ENCODE measurements around the gene KYAT1. TPM values are rescaled to one million over a fixed set of nuclear protein-coding genes. Genes with fewer than 3 reads are reported as not detected.
"Not testable (repeated sequence)": the region's sequence is repeated elsewhere in the genome, so short reads cannot be mapped to it uniquely, and the experiment has no call there.

Gene KYAT1
- total RNA-seq, 1 donor from 2014 or later: 9.5 TPM

GRCh38 chr9:128877852-128878251 is 3.9 kb downstream of the KYAT1 start:
- H3K36me3 ChIP-seq (ENCODE audit: control insufficient read depth, insufficient read depth, low read length): no peaks in the 10 kb centered on the region
- TF ChIP-seq CTCF (IDR thresholded peaks at IDR 0.05; ENCODE audit: insufficient read depth, low read length, severe bottlenecking): no peak
- FAIRE-seq (no peak), DNase-seq (ENCODE audit: low read depth) (no peak)
- no peak overlapping the region for H3K4me3 ChIP-seq (ENCODE audit: low read depth, low read length)
- no peaks in the 10 kb centered on the region for H3K27me3 ChIP-seq (ENCODE audit: control insufficient read depth, insufficient read depth, low read length)

GRCh38 chr9:128870941-128871265 is 10.8 kb downstream of the KYAT1 start:
- H3K36me3 ChIP-seq (ENCODE audit: control insufficient read depth, insufficient read depth, low read length); FAIRE-seq; H3K4me3 ChIP-seq (ENCODE audit: low read depth, low read length): not testable (repeated sequence)

GRCh38 chr9:128870128-128870940 is 11.4 kb downstream of the KYAT1 start:
- H3K4me3 ChIP-seq (ENCODE audit: low read depth, low read length): no peak overlapping the region
- DNase-seq (ENCODE audit: low read depth) (no peak), FAIRE-seq (no peak)
- no peak for TF ChIP-seq CTCF (IDR thresholded peaks at IDR 0.05; ENCODE audit: insufficient read depth, low read length, severe bottlenecking)
- no peaks in the 10 kb centered on the region for H3K36me3 ChIP-seq (ENCODE audit: control insufficient read depth, insufficient read depth, low read length)
- H3K27me3 ChIP-seq (ENCODE audit: control insufficient read depth, insufficient read depth, low read length): no peaks in the 10 kb centered on the region

More at GRCh38 chr9:128870941-128871265, 10.8 kb downstream of the KYAT1 start:
- H3K27me3 ChIP-seq (ENCODE audit: control insufficient read depth, insufficient read depth, low read length); DNase-seq (ENCODE audit: low read depth): not testable (repeated sequence)

GRCh38 chr9:128863647-128864046 is 18.1 kb downstream of the KYAT1 start:
- H3K4me3 ChIP-seq (ENCODE audit: low read depth, low read length): no peak overlapping the region
- peak; percentile 41 for DNase-seq (ENCODE audit: low read depth)
- H3K27me3 ChIP-seq (ENCODE audit: control insufficient read depth, insufficient read depth, low read length): no peaks in the 10 kb centered on the region
- peak; percentile 99 for TF ChIP-seq CTCF (IDR thresholded peaks at IDR 0.05; ENCODE audit: insufficient read depth, low read length, severe bottlenecking)
- no peaks in the 10 kb centered on the region for H3K36me3 ChIP-seq (ENCODE audit: control insufficient read depth, insufficient read depth, low read length)
- FAIRE-seq: no peak

DNA sequence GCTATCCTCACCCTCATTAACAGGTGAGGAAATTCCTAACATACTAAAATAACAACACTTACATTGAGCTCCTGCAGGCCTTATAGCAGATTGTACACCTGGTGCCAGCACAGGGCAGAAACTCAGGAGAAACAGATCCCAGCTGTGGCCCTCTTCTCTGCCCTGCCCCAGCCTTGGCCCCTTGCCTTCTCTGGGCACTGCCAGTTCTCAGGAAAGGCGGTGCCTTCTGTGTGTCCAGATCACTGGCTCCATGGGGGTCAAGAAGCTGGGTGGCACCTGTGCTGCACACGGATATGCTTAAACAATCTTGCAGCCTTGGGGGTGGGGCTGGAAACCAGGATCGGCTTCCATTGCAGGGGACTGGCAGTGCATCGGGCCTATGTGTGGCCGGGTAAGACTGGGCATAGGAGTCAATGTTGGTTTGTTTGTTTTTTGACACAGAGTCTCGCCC is 19.3 kb downstream of the KYAT1 start:
- no peaks in the 10 kb centered on the region for H3K36me3 ChIP-seq (ENCODE audit: control insufficient read depth, insufficient read depth, low read length)
- FAIRE-seq (no peak), DNase-seq (ENCODE audit: low read depth) (no peak)
- no peaks in the 10 kb centered on the region for H3K27me3 ChIP-seq (ENCODE audit: control insufficient read depth, insufficient read depth, low read length)
- TF ChIP-seq CTCF (IDR thresholded peaks at IDR 0.05; ENCODE audit: insufficient read depth, low read length, severe bottlenecking): no peak
- no peak overlapping the region for H3K4me3 ChIP-seq (ENCODE audit: low read depth, low read length)

DNA sequence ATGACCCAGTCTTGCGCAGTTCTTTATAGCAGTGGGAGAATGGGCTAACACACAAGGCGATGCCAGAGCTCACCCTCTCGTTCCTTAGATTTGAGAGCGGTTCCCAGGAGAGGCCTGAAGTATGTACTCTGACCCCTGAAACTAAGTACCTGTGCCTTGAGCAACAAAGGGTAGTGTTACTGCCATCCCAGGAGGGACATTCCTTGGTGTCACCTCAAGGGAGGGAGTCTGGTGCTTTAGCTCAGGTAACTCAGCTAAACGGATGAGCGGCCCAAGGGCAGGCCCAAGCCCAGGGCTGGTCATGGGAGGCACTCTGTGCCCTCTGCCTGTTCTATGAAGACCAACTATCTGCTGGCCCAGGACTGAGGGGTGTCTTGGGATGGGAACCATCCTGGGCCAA is 20.2 kb downstream of the KYAT1 start:
- Histone ChIP-seq H3K36me3 (ENCODE audit: control insufficient read depth, insufficient read depth, low read length) (no peaks in the 10 kb centered on the region), H3K27me3 (ENCODE audit: control insufficient read depth, insufficient read depth, low read length) (no peaks in the 10 kb centered on the region), H3K4me3 (ENCODE audit: low read depth, low read length) (no peak overlapping the region)
- FAIRE-seq: no peak
- no peak for DNase-seq (ENCODE audit: low read depth)
- TF ChIP-seq CTCF (IDR thresholded peaks at IDR 0.05; ENCODE audit: insufficient read depth, low read length, severe bottlenecking): no peak

Data from bronchial epithelial cell (primary cell).